Measurements from ENCODE around the gene QSOX2.

DNA sequence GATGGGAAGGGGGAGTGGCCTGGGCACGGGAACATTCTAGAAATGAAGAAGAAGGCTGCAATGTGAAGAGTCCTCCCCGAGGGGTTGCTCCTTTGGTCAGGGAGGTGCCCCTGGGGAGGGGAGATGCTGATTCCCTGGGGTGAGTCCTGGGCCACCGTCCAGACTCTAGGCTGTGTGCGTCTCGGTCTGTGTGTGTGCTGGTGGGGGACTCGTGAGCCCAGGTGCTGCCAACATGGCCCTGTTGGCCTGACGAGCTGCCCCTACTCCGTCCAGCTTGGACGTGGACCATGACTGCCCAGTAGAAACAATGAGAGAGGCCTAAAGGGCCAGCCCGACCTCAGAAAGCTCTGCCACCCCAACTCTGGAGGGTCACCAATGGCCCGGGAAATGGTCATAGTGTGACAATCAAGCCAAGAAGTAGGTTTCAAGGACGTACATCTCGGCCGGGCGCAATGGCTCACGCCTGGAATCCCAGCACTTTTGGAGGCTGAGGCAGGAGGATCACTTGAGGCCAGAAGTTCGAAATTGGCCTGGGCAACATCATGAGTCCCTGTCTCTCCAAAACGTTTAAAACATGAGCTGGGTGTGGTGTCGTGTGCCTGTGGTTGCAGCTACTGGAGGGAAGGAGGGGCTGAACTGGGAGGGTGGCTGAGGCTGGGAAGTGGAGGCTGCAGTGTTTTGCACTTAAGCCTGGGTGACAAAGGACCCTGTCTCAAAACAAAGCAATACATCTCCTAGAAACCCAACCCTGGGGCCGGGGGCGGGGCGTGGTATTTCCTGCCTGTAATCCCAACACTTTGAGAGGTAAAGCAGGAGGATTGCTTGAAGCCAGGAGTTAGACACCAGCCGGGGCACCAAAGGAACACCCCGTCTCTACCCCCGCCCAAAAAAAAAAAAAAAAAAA lies 57.7 kb downstream of the QSOX2 start:
- TF ChIP-seq POLR2AphosphoS5 (IDR thresholded peaks at IDR 0.05) (no peak), POLR2A (IDR thresholded peaks at IDR 0.05) (no peak), CTCF (IDR thresholded peaks at IDR 0.05) (no peak), EP300 (IDR thresholded peaks at IDR 0.05) (no peak)

Measured in upper lobe of left lung (tissue), 4 donors.